GM18907 (cell line): ENCODE results near the gene PAFAH1B1.
A peak's percentile ranks its signal among the peaks of the same experiment; 100 is the strongest.

Source experiments
- ATAC-seq: cut with Tn5 transposase; IDR thresholded peaks from one replicate; pipeline ENCODE4 v1.9.1; 2021; ENCODE audit warnings: mild to moderate bottlenecking, moderate library complexity; ENCODE audit not compliant: unreplicated experiment

The PAFAH1B1 gene

DNA sequence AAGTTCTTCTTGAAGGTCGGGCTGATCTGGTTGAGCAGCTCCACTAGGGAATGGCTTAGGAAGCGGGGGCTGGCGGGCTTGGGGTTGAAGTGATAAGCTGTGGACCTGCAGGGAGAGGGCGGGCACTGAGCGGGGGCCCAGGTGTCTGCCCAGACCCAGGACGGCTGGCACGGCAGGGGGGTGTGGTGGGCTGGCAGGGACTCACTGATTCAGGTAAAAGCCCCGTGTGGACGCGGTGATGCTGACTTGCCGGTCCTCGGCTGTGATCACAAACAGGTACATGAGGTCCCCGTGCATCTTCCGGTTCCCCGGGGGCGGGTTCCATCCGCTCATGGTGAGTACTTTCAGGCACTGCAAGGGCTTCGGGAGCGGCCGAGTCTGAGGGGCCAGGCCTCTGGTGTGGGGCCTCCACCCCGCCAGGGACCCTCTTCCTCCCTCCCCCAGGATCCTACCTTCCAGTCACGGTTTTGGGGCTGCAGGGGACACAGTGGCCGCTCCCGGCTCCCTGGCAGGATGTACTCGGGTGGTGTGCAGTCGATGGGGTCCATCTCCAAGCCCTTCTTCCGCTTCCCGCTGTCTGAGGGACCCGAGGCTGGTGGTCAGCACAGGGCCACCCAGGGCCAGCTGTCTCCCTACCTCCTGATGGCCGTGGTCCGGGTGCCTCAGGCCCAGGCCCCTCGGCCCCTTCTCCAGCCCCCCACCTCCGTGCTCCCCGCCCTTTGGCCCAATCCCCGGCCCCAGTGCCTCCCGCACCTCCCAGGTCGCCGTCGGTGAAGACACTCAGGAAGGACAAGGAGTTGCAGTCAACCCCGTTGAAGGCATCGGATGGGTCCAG, 107.9 kb downstream of the PAFAH1B1 start:
- no peak for ATAC-seq

DNA sequence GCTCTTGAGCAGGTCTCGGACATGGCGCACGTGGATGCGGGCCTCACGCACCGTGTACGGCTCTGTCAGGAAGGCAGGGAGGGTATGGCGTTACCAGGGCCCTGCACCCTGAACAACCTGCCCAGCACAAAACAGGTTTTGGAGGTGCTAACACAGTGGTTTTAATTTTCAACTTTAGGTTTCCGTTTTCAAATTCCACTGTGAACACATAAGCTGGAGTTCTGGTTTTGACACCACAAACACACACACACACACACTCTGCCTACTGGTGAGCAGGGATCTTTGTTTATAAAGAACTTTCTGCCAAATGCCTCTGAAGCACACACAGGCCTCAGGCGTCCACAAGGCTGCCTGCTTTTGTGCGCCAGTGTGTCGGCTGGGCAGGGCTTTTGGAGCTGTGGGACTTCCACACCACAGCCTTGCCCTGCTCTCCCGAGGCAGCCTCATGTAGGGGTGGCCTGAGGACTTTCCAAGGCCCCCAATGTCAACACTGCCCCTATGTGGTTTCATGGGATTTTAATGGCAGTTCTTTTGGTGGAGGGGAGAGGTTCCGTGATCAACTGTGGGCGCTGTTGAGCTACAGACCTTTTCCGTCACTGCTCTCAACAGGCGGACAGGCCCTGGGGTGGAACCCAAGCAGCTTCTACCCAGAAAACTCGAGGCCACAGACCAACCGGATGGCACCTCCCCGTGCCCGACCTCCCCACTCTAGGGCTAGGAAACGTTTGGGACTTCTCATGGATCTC, 108.7 kb downstream of the PAFAH1B1 start:
- ATAC-seq = no peak

DNA sequence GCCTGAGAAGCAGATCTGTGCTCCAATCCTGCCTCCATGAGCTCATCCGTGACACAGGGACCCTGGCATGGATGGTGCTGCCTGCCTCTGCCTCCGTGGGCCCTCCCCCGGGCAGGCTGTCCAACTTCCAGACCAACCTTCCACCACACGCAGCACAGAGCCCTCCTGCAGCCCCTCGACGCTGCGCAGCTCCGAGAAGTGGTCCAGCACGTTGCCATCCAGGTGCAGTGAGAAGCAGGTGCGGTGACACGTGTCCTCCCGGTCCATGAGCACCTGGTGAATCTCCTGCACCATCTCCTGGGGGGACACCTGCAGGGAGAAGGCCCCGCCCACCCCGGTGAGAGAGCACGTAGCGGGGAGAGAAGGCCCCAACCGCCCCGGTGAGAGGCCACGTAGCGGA, 109.7 kb downstream of the PAFAH1B1 start:
- no peak for ATAC-seq

DNA sequence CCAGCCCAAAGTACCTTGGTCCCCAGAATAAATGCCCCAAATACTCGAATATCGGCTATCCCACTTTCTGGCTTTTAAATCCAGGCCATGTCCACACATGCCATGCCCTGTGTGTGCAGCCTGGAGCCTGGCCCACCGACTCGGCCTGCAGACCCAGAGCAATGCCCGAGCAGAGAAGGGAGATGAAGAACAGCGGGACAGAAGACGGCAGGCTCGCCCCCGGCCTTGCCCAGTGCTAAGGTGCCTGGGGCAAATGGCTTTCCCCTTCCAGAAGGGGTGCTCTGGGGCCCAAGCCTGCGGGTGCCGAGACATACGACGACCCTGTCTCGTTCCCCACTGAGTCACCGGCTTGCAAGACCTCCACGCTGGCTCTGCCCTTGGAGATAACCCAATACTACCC, 110.2 kb downstream of the PAFAH1B1 start:
- no peak for ATAC-seq

DNA sequence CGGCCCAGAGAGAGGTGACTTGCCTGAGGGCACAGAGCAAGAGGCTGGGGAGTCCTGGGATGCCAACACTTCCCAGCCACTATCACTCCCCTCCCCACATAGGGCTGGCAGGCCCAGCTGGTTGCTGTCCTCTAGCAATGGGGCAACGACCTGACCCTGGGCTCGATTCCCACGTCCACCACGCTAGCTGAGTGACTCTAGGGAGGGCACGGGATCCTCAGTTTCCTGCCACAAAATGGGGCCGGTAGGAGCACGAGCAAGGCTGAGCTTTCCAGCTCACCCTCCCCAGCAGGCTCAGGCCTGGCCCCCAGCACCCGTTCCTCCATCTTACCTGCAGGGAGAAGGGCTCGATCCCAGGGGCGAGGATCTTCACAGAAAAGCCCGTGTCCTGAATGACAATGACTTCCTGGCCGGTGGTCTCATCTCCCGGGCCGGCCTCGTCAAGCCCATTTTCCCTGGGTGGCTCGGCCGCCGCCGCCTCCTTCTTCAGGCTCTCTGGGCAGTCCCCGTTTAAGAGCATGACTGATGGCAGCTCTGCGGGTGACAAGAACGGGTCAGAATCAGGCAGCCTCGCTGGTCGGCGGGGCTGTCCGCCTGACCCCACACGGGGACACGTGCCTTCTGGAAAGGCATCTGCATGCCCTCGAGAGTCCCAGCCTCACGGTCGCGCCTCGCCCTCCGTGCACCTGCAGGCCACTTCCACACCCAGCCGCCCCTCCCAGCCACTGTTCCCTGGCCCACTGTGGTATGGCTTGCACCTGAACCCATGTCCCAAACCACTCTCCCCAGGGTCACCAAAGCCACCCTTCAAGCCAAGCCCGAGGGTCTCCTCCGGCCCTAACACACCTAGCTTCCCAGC, 110.8 kb downstream of the PAFAH1B1 start:
- ATAC-seq = no peak

DNA sequence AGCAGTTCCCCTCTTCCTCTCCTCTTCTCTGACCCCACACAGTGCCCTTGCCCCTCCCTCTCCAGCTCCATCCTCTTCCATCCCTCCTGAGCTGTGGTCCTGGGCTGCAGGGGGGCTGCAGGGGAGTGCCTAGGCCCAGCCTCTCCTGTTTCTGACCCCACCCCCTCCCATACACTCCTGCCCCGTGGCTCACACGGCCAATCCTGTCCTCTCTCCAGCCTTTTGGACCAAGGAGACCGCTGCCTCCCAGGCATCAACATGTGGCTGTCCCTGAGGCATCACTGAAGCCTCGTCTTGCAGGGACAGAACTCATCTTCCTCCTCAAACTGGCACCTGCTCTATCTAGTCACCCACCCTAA, 111.4 kb downstream of the PAFAH1B1 start:
- ATAC-seq = no peak

DNA sequence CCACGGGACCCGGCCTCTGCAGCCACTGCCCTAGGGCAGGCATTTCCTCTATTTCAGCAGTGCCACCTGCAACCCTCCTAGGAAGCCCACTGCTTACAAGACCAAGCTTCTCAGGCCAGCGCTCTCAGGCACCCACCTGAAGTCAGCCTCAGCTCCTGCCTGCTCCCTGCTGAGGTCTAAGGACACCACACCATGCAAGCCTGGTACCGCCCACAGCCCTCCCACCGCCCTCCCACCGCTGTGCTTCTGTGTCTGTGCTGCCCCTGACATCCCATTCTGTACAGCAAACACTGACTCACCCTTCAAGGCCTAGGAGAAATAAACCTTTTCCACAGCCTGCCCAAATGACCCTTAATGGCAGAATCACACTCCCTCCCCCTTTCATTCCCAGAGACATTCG, 111.8 kb downstream of the PAFAH1B1 start:
- ATAC-seq = no peak

DNA sequence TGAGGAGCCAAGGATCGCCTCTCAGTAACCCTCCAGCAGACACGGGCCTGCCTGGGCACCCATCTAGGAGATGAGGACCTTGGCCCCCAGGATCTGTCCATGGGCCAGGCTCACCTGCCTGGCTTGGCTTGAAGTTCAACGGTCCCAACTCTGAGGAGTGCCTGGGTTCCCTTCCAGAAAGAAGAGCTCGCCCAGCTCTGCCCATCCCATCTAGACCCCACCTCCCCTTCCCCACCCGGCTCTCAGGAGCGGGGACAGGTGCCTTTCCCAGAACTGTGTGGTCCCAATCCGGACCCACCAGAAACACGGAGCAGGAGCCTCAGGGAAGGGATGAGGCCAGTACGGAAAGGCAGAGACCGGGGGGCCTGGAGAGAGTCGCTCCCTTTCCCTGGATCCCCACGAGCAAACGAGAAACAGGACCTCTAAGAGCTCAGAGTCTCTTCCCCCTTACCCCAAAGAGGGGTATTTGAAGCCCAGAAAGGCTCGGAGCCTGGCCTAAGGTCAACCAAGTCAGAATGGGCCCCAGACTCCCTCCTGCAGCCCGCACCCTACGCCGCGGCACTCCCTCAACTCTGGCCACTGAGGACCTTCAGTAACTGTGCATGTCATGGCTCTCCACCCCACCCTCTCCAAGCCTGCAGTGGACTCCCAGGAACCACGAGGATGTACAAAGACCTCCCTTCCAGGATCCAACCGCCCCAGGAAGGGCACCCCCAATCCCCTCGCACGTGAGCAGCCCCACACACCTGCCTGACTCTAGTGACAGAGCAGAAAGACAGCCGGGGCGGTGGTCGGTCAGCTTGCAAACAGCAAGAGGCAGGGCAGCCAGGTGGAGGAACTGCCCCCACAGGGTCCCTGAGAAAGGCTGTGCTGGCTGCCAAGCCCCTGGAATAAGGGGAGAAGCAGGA, 112.7 kb downstream of the PAFAH1B1 start:
- ATAC-seq = no peak

DNA sequence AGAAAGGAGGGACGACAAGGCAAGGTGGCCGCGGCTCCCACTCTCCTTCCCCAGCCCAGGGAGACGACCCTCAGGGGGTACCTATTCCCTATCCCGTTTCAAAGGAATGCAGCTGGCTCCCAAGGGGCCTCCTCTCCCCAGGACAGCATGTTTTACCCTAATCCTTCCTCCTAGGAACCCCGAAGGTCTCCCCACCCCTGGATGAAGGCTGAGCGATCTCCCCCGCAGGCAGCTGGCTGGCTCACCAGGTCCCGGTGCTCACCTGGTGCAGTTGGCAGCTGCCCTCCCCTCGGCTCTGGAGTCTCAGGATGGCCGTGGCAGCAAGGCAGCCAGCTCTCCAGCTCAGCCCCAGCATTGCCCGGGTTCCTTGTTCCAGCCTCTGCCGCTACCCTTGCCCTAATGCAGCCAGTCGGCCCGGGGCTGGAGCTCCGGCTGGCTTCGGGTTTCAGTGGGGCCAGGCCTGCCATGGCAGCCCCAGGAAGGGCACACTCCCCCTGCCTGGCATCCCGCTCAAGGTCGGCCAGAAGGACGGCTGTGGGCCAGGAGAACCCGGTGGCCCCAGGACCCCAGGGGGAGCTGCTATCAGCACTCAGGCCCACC, 113.6 kb downstream of the PAFAH1B1 start:
- no peak for ATAC-seq

DNA sequence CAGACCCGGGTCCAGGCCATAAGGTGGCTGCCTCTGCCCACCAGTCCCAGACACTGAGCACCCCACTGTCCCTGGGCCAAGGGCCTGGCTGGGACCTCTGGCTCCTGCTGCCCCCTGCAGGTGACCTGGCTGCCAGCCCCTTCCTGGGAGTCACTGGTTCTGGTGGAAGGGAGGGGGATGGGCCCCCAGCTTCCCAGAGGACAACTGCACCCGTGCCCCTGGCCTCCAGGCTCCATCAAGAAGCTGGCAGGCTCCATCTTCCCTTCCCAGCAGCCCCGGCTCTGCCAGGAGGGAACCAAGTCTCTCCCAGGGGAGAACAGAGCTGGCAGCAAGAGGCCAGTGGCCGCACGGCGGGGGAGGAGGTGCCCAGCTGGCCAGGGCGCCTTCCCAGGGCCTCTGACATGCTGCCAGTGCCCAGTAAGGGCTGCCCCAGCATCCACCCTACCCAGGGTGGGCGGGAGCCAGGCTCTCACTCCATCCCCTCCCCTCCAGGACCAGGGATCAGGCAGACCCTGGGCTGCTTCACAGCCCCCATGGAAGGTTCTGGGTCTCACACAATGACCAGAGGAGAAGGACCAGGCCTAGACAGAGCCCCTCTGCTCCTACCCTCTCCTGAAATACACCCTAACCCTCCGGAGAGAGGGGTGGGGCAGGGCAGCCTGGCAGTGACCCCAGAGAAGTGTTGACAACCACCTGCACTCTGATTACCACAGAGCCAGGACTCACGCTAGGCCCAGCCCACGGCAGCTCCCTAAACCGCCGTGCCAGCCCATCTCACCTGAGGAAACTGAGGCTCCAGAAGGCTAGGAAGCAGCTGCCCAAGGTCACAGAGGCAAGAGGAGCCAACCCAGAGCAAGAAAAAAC, 114.5 kb downstream of the PAFAH1B1 start:
- ATAC-seq = no peak

DNA sequence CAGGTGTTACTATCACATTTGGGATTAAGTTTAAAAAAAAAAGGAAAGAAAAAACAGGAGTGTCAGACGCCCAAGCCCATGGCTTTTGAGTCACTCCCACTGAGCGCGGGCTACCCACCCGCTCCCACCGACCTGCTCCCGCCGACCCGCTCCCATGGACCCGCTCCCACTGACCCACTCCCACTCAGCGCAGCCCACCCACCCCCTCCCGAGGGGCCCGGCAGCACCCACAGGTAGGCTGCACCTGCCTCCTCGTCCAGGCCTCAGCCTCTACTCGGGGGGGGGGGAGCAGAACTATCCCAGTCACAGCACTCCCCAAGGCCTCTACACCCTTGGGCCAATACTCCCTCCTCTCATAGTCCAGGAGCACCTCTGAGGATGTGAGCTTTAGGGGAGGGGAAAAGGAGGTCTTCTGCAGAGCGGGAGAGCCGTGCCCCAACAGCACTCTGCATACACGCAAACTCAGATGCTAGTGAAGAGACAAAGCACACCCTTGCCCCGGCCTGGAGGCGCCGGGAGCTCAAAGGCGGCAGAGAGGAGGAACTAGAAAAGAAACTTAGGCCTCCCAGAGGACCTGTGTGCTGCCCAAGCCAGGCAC, 115.2 kb downstream of the PAFAH1B1 start:
- no peak for ATAC-seq

DNA sequence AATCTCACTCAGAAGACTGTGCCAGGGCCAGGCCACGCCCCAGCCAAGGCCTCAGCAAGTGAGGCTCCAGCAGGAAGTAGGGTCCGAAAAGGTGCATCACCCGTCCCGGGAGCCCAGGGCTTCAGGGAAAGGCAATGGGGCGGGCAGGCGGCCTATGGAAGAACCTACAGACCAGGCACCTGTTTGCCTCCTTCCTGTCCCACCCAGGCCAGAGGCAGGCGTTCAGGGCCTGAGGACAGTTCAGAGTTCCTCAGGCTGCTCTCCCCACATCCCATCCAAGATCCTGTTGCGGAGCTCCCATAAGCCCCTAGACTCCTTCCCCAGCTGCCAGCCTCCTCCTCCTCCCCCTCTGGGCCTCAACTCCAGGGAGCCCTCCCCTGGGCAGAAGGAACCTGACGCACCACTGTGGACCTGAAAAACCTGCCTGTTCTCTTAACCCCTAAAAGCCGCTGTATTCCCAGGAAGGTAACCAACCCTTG, 115.8 kb downstream of the PAFAH1B1 start:
- ATAC-seq = peak; percentile 36

DNA sequence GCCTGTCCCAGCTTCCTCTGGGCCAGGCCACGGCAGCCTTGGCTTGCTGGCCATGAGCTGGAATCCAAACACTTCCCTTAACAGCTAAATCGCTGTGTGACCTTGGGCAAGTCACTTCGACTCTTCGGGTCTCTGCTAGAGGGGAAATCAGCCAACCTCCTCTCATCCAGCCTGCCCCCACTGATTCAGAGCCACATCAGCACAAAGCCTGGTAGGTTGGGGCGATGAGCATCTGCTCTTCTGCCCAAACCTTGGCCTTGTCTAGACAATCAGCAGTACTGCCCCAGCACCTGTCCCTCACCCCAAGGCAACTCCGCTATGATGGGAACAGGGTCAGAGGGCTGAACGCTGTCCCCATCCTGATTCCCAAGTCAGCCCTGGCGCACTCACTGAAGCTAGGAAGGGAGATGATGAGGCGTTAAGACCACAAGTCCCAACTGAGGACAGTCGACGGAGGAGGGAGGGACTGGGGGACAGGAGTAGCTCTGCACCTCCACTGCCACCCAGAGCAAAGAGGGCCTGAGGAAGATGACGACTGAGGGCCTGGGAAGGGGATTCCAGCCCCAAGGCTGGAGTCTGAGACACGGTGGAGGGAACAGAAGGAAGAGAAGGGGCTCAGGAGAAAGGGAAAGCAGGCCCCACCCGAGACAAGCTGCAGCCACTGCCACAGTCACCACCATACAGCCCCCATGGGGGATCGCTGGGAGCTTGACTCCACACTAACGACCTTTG, 116.8 kb downstream of the PAFAH1B1 start:
- ATAC-seq = peak; percentile 3

DNA sequence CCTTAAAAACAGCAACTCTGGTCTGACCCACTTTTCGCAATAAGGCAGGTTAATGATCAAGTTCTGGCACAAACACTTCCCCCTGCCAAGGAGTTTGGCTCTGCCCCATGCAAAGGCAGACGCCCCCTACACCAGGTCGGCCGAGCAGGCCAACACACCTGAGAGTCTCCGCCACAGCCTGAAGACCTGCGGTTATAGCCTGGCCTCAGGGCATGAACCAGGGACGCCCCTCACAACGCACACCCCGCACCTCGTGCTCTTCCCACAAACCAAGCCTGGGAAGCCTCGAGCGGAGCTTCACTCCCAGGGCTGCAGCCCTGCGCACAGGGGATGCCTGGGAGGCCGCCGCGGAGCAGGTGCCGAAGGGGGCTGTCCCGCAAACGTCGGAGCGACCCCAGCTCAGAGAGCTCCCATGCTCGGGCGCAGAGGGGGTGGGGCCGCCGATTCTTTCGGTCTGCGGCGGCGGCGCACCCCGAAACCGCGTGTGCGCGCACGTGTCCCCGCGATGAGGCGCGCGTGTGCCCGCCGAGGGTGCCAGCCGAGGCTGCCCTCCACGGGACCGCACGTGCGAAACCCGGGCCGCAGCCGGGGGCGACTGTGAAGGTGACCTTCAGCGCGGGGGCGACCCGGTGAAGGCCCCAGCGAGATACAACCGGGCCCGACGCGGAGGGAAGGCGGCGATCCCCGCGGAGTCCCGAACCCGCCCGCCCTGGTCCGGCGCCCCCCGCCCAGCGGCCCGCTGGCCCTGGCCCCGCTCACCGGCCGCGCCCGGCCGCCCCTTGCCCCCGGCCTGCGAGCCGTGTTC, 117.6 kb downstream of the PAFAH1B1 start:
- peak; percentile 25 for ATAC-seq

DNA sequence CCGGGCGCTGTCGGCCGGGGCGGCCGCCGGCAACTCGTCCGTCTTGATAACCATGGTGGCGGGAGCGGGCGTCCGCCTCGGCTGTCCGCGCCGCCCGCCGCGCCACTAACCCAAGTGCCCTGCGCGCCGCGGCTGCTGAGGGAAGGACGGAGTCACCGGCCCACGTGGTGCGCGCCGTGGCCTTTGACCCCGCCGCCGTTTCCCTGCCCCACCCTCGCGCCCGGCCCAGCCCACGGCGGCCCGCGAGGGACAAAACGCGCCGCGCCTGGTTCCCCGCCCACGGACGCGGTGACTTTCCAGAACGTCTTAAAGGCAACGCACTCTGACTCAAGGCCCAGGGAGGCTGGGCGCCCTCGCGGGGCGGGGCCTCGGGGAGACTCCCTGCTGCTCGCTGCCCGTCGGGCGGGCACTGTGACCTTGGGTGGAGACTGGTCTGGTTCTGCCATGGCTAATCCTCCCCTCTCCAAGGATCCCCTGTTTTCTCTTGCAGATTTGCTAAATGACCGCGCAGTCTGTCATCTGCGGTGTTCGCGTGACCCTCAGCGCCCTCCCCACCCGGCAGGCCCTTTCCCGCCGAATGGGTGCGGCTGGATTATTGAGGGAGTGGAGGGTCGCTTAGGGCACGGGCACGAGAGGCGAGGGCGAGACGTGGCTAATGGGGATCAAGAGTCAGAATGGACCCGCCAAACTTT, 118.3 kb downstream of the PAFAH1B1 start, which contains the start of gene CLUH:
CLUH (minus strand) TSS at position 157 of the 692 bp plus-strand sequence; CDS start at position 54, 103 bp downstream.
- peak; percentile 75 for ATAC-seq
